Neural crest cell (in vitro differentiated cells): ENCODE measurements around the gene GPR52. TPM values are rescaled to one million over a fixed set of nuclear protein-coding genes. Genes with fewer than 3 reads are reported as not detected.
A peak's percentile ranks its signal among the peaks of the same experiment; 100 is the strongest.

Experiments used
- DNase-seq: peaks from one replicate; pipeline ENCODE4 v3.0.0; 2021; ENCODE audit warnings: low read depth, mixed read lengths, low spot score
- H3K27ac Mint-ChIP-seq: one replicate; pipeline ENCODE4 v1.8.0; 2021; ENCODE audit warnings: mild to moderate bottlenecking, mixed read lengths; ENCODE audit not compliant: unreplicated experiment
- H3K27me3 Mint-ChIP-seq: 2 replicates; pipeline ENCODE4 v1.8.0; 2021; ENCODE audit warnings: low read depth, mild to moderate bottlenecking, mixed read lengths
- H3K36me3 Mint-ChIP-seq: 2 replicates; pipeline ENCODE4 v1.8.0; 2021; ENCODE audit warnings: low read depth, mild to moderate bottlenecking, mixed read lengths
- H3K4me1 Mint-ChIP-seq: 2 replicates; pipeline ENCODE4 v1.8.0; 2021; ENCODE audit warnings: mixed read lengths
- H3K4me3 Mint-ChIP-seq: one replicate; pipeline ENCODE4 v1.8.0; 2021; ENCODE audit warnings: mild to moderate bottlenecking, mixed read lengths
- H3K9me3 Mint-ChIP-seq: 2 replicates; pipeline ENCODE4 v1.8.0; 2021; ENCODE audit warnings: mixed read lengths
- total RNA-seq: library from RNA; stranded (reverse); gene quantifications from 2 replicates; pipeline ENCODE4 v1.2.1, GENCODE V29; 2021
- TF ChIP-seq, protein P1 (sequence below): fragments of 200-600 bp; sonication (generic); conservative IDR thresholded peaks from 2 replicates; pipeline ENCODE4 v1.5.0; 2021; ENCODE audit warnings: antibody characterized with exemption, mild to moderate bottlenecking

GPR52 gene
- total RNA-seq, 1 donor from 2014 or later = 0.75 TPM

- no peak overlapping the region for H3K27ac Mint-ChIP-seq
- H3K36me3 Mint-ChIP-seq = peaks cover 11% of the 10 kb centered on the region
- no peaks in the 10 kb centered on the region for H3K4me1 Mint-ChIP-seq
- H3K4me3 Mint-ChIP-seq = no peak overlapping the region
- H3K27me3 Mint-ChIP-seq = no peaks in the 10 kb centered on the region
- no peak for DNase-seq
- TF ChIP-seq, protein P1, sequence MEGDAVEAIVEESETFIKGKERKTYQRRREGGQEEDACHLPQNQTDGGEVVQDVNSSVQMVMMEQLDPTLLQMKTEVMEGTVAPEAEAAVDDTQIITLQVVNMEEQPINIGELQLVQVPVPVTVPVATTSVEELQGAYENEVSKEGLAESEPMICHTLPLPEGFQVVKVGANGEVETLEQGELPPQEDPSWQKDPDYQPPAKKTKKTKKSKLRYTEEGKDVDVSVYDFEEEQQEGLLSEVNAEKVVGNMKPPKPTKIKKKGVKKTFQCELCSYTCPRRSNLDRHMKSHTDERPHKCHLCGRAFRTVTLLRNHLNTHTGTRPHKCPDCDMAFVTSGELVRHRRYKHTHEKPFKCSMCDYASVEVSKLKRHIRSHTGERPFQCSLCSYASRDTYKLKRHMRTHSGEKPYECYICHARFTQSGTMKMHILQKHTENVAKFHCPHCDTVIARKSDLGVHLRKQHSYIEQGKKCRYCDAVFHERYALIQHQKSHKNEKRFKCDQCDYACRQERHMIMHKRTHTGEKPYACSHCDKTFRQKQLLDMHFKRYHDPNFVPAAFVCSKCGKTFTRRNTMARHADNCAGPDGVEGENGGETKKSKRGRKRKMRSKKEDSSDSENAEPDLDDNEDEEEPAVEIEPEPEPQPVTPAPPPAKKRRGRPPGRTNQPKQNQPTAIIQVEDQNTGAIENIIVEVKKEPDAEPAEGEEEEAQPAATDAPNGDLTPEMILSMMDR = no peak
- H3K9me3 Mint-ChIP-seq = peaks cover 8% of the 10 kb centered on the region
Observed at GRCh38 chr1:174433451-174433850, 14.3 kb upstream of the GPR52 start.

GRCh38 chr1:174445351-174445750 is 2.4 kb upstream of the GPR52 start:
- no peak for DNase-seq
- H3K27me3 Mint-ChIP-seq = no peaks in the 10 kb centered on the region
- H3K27ac Mint-ChIP-seq = no peak overlapping the region
- no peak overlapping the region for H3K4me3 Mint-ChIP-seq
- H3K9me3 Mint-ChIP-seq = peaks cover 2% of the 10 kb centered on the region
- H3K36me3 Mint-ChIP-seq = no peaks in the 10 kb centered on the region
- H3K4me1 Mint-ChIP-seq = peaks cover 12% of the 10 kb centered on the region
- TF ChIP-seq, protein P1 = no peak

GRCh38 chr1:174445817-174446216 is 1.9 kb upstream of the GPR52 start:
- no peaks in the 10 kb centered on the region for H3K36me3 Mint-ChIP-seq
- TF ChIP-seq, protein P1 = no peak
- no peak overlapping the region for H3K4me3 Mint-ChIP-seq
- no peak overlapping the region for H3K27ac Mint-ChIP-seq
- H3K9me3 Mint-ChIP-seq = peaks cover 2% of the 10 kb centered on the region
- no peaks in the 10 kb centered on the region for H3K27me3 Mint-ChIP-seq
- H3K4me1 Mint-ChIP-seq = peaks cover 12% of the 10 kb centered on the region
- no peak for DNase-seq

- Mint-ChIP-seq H3K4me3 (no peak overlapping the region), H3K27ac (no peak overlapping the region), H3K27me3 (no peaks in the 10 kb centered on the region), H3K36me3 (no peaks in the 10 kb centered on the region), H3K4me1 (peaks cover 12% of the 10 kb centered on the region), H3K9me3 (no peaks in the 10 kb centered on the region)
- no peak for DNase-seq
- TF ChIP-seq, protein P1 = no peak
Observed at GRCh38 chr1:174448531-174448883, 743 bp downstream of the GPR52 start.

- Mint-ChIP-seq H3K4me1 (peaks cover 12% of the 10 kb centered on the region), H3K36me3 (no peaks in the 10 kb centered on the region), H3K9me3 (no peaks in the 10 kb centered on the region), H3K27me3 (no peaks in the 10 kb centered on the region), H3K4me3 (no peak overlapping the region), H3K27ac (no peak overlapping the region)
- TF ChIP-seq, protein P1 = no peak
- DNase-seq = no peak
Observed at GRCh38 chr1:174448974-174449373, 1.2 kb downstream of the GPR52 start.

GRCh38 chr1:174451408-174451807 is 3.6 kb downstream of the GPR52 start:
- Mint-ChIP-seq H3K9me3 (no peaks in the 10 kb centered on the region), H3K27ac (peak overlapping the region; percentile 53), H3K4me3 (no peak overlapping the region), H3K36me3 (no peaks in the 10 kb centered on the region), H3K27me3 (no peaks in the 10 kb centered on the region), H3K4me1 (peaks cover 7% of the 10 kb centered on the region)
- DNase-seq = no peak
- TF ChIP-seq, protein P1 = no peak
